ENCODE results near the gene PRRG1. TPM values are rescaled to one million over a fixed set of nuclear protein-coding genes. Genes with fewer than 3 reads are reported as not detected.

Gene PRRG1
- total RNA-seq, 2 donors from 2014 or later: 3.7 to 5.0 TPM

DNA sequence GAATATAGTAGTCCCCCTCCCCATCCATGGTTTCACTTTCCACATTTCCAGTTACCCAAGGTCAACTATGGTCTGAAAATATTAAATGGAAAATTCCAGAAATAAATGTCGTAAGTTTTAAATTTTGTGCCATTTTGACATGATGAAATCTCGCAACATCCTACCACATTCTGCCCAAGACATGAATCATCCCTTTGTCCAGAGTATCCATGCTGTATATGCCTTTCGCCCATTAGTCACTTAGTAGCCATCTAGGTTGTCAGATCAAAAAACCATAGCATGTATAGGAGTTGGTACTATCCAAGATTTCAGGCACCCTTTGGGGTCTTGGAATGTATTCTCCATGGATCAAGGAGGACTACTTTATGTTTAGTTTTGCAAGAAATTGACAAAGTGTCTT is 8.3 kb downstream of the PRRG1 start:
- H3K9me3 ChIP-seq: no peaks in the 10 kb centered on the region
- H3K36me3 ChIP-seq: no peaks in the 10 kb centered on the region
- 98% methylated on average over 3 of the region's 3 CpGs for WGBS
- no peak overlapping the region for H3K4me3 ChIP-seq
- H3K27me3 ChIP-seq (replicated peaks; ENCODE audit: insufficient read depth): no peaks in the 10 kb centered on the region
- no peaks in the 10 kb centered on the region for H3K4me1 ChIP-seq (replicated peaks)
- TF ChIP-seq POLR2A (IDR thresholded peaks at IDR 0.05) (no peak), POLR2AphosphoS5 (IDR thresholded peaks at IDR 0.05) (no peak)
- TF ChIP-seq, protein P1, sequence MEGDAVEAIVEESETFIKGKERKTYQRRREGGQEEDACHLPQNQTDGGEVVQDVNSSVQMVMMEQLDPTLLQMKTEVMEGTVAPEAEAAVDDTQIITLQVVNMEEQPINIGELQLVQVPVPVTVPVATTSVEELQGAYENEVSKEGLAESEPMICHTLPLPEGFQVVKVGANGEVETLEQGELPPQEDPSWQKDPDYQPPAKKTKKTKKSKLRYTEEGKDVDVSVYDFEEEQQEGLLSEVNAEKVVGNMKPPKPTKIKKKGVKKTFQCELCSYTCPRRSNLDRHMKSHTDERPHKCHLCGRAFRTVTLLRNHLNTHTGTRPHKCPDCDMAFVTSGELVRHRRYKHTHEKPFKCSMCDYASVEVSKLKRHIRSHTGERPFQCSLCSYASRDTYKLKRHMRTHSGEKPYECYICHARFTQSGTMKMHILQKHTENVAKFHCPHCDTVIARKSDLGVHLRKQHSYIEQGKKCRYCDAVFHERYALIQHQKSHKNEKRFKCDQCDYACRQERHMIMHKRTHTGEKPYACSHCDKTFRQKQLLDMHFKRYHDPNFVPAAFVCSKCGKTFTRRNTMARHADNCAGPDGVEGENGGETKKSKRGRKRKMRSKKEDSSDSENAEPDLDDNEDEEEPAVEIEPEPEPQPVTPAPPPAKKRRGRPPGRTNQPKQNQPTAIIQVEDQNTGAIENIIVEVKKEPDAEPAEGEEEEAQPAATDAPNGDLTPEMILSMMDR (IDR thresholded peaks at IDR 0.05): no peak
- H3K27ac ChIP-seq: no peak overlapping the region
- DNase-seq (ENCODE audit: low spot score): no peak
- intact Hi-C loops (cut with DNase I): no loop called here

DNA sequence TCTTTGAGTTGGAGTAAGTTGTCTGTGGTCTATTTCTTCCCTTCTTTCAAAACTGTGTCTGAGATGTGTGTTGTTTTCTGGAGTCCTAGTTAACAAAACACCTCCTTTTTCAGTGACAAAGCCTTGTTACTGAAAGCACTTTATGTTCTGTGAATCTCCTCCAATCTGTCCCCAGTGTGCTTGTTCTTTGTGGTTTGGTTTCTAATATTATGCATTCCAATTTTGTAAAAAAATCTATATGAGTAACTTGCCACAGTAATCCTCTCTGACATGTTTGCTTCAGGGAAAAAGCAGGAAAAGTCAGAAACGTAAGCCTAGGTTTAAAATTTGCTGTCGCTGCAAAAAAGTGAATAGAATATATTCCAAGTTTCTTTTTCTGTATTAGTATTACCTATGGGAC is 12.4 kb downstream of the PRRG1 start:
- Histone ChIP-seq H3K27ac (no peak overlapping the region), H3K4me3 (no peak overlapping the region), H3K27me3 (replicated peaks; ENCODE audit: insufficient read depth) (no peaks in the 10 kb centered on the region), H3K4me1 (replicated peaks) (no peaks in the 10 kb centered on the region), H3K36me3 (no peaks in the 10 kb centered on the region), H3K9me3 (no peaks in the 10 kb centered on the region)
- TF ChIP-seq, protein P1 (IDR thresholded peaks at IDR 0.05): no peak
- TF ChIP-seq POLR2AphosphoS5 (IDR thresholded peaks at IDR 0.05): no peak
- TF ChIP-seq POLR2A (IDR thresholded peaks at IDR 0.05): no peak
- 77% methylated on average over 2 of the region's 2 CpGs for WGBS
- intact Hi-C loops (cut with DNase I): no loop called here
- DNase-seq (ENCODE audit: low spot score): no peak

DNA sequence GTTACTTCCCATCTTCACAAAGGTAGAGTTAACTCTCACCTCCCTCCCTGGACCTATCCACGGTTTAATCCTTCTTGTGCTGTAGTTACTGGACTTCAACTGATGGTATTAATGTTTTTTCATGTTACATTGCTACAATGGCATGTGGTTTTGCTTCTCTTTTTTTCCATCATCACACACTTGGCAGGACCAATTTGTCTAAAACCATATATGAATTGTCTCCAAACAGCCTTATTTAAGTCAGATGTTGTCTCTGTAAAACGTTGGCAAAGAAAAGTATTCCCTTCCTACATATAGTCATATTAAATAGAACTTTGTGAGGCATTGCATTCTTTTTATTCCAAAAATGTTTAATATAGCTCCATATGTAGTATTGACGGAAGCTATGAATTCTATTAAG is 15.5 kb downstream of the PRRG1 start:
- no peak overlapping the region for H3K4me3 ChIP-seq
- TF ChIP-seq POLR2AphosphoS5 (IDR thresholded peaks at IDR 0.05) (no peak), POLR2A (IDR thresholded peaks at IDR 0.05) (no peak)
- TF ChIP-seq, protein P1 (IDR thresholded peaks at IDR 0.05): no peak
- H3K9me3 ChIP-seq: no peaks in the 10 kb centered on the region
- 87% methylated on average over 3 of the region's 3 CpGs for WGBS
- no peaks in the 10 kb centered on the region for H3K4me1 ChIP-seq (replicated peaks)
- H3K27me3 ChIP-seq (replicated peaks; ENCODE audit: insufficient read depth): no peaks in the 10 kb centered on the region
- no peaks in the 10 kb centered on the region for H3K36me3 ChIP-seq
- H3K27ac ChIP-seq: no peak overlapping the region
- intact Hi-C loops (cut with DNase I): no loop called here
- DNase-seq (ENCODE audit: low spot score): no peak

DNA sequence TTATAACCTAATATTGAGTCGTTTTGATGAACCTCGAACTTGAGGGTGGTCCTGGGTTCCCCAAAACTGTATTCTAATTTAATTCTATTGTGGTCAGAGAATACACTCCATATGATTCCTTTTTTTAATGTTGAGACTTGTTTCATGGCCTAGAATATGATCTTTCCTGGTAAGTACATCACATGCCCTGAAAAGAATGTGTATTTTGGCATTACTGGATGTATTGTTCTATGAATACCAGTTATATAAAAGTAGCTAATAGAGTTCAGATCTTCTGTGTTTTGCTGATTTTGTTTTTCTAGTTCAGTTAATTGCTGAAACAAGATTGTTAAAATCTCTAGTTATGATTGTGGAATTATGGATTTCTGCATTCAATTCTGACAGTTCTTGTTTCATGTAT is 18.8 kb downstream of the PRRG1 start:
- TF ChIP-seq POLR2A (IDR thresholded peaks at IDR 0.05) (no peak), POLR2AphosphoS5 (IDR thresholded peaks at IDR 0.05) (no peak)
- TF ChIP-seq, protein P1 (IDR thresholded peaks at IDR 0.05): no peak
- intact Hi-C loops (cut with DNase I): no loop called here
- Histone ChIP-seq H3K4me3 (no peak overlapping the region), H3K9me3 (no peaks in the 10 kb centered on the region), H3K27ac (no peak overlapping the region), H3K4me1 (replicated peaks) (no peaks in the 10 kb centered on the region), H3K27me3 (replicated peaks; ENCODE audit: insufficient read depth) (no peaks in the 10 kb centered on the region), H3K36me3 (no peaks in the 10 kb centered on the region)
- 81% methylated on average over 2 of the region's 2 CpGs for WGBS
- no peak for DNase-seq (ENCODE audit: low spot score)

DNA sequence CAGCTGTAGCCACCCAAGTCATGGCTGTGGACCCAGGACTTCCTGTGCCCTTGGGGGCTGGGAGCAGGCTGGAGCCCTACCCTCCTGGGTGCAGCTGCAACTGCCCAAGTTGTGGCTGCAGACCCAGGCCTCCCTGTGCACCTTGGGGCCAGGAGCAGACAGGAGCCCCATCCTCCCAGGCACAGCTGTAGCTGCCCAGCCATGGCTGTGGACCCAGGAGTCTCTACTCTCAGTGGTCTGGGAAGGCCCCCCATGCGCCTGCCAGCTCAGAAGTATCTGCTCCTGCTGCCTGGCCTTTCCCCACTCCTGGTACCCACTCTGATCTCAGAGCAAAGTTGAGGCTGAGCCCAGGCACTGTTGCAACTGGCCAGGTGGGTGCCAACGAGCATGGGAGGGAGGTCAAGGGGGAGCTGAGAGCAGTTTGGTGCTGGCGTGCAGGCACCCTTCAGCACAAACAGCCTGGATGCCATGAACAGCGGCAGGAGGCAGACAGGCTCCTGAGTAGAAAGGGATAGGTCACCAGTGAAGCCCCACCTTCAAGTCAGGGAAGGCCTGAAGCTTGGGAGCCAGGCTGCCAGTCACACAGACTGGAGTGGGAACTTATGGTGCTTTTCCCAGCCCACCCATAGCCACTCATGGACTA is 21.5 kb downstream of the PRRG1 start:
- Histone ChIP-seq H3K36me3 (no peaks in the 10 kb centered on the region), H3K27me3 (replicated peaks; ENCODE audit: insufficient read depth) (no peaks in the 10 kb centered on the region), H3K27ac (no peak overlapping the region), H3K9me3 (no peaks in the 10 kb centered on the region), H3K4me1 (replicated peaks) (no peaks in the 10 kb centered on the region), H3K4me3 (no peak overlapping the region)
- intact Hi-C loops (cut with DNase I): no loop called here
- 80% methylated on average over 1 of the region's 4 CpGs for WGBS
- DNase-seq (ENCODE audit: low spot score): no peak
- TF ChIP-seq, protein P1 (IDR thresholded peaks at IDR 0.05): no peak
- no peak for TF ChIP-seq POLR2AphosphoS5 (IDR thresholded peaks at IDR 0.05)
- TF ChIP-seq POLR2A (IDR thresholded peaks at IDR 0.05): no peak

All from prostate gland (tissue), 2 donors.